ENCODE data around the gene TKT. TPM values are rescaled to one million over a fixed set of nuclear protein-coding genes. Genes with fewer than 3 reads are reported as not detected.

The TKT gene
- total and polyA plus RNA-seq, 2 of the 13 experiments (the other 11 are each of a cell fraction or from before 2014, with no cell fraction given) = 150 to 238 TPM

DNA sequence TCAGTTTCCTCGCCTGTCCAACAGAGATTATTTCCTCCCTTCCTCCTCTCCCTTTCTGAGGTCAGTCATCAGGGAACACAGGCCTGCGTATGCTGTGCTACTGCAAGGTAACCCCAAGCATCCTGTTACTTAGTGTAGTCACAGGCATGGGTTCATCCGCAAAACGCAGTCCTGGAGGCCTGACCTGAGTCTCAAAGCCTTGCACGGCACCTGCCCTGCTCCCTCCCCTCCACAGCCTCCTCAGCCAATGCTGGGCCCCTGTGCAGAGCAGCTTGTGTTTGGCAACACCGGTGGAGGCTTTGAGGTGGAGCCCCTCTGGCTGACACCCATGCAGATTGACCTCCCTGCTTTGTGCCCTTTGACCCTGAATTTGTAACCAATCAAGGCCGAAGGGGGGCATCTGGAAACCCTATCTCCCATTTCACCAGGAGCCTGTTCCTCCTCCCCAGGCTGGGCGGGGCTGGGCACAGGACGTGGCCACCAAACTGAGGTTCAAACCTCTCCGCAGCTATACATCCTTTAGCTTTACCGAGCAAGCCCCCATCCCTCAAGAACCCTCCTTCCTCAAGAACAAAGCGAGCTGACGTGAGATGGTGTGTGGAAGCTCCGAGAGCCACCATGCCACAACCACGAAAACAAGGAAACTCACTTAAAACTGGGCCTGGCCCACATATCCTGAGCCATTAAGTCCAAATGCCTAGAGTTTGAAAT, 21.5 kb downstream of the TKT start:
- Histone ChIP-seq H3K79me2 (ENCODE audit: insufficient read depth, low read length) (no peaks in the 10 kb centered on the region), H4K20me1 (ENCODE audit: insufficient read depth, low read length) (no peaks in the 10 kb centered on the region), H3K4me1 (ENCODE audit: insufficient read depth, low read length) (peaks cover 36% of the 10 kb centered on the region), H3K4me2 (ENCODE audit: low read depth, low read length) (no peak overlapping the region), H3K27me3 (ENCODE audit: control insufficient read depth in 1 of 2, insufficient read depth in 2 of 2, low read length in 2 of 2) (no peaks in the 10 kb centered on the region), H3K9me3 (ENCODE audit: low read length) (no peaks in the 10 kb centered on the region), H3K9ac (ENCODE audit: insufficient read depth, low read depth, low read length) (no peak overlapping the region), H3K27ac (ENCODE audit: extremely low read length, insufficient read depth, low read length) (no peak overlapping the region), H2AFZ (ENCODE audit: low read length) (no peak overlapping the region), H3K36me3 (replicated peaks in 1 of 2; ENCODE audit: control insufficient read depth in 1 of 2, insufficient read depth in 2 of 2, low read length in 2 of 2) (peaks cover 58 to 78% of the 10 kb centered on the region in 2 experiments), H3K4me3 (replicated peaks in 1 of 3; ENCODE audit: insufficient read depth in 1 of 3, low read depth in 2 of 3, low read length in 3 of 3) (no peak overlapping the region)
- DNase-seq (ENCODE audit: low spot score) = no peak
- in situ Hi-C loops (cut with HindIII; ENCODE audit: extremely low pct_ligation_motif_present, low pct_unique_long_range_greater_than_20kb) (no loop called here), intact Hi-C loops (cut with micrococcal nuclease; ENCODE audit: unreplicated experiment) (no loop called here)
- peak; percentile 14 for TF ChIP-seq RBM22 (optimal IDR thresholded peaks at IDR 0.05; ENCODE audit: low read length)
- no peak for TF ChIP-seq AFF4 (CRISPR knock-in tag; IDR thresholded peaks at IDR 0.05)
- no peak for TF ChIP-seq KLF13 (CRISPR knock-in tag; IDR thresholded peaks at IDR 0.05)
- TF ChIP-seq, protein P1, sequence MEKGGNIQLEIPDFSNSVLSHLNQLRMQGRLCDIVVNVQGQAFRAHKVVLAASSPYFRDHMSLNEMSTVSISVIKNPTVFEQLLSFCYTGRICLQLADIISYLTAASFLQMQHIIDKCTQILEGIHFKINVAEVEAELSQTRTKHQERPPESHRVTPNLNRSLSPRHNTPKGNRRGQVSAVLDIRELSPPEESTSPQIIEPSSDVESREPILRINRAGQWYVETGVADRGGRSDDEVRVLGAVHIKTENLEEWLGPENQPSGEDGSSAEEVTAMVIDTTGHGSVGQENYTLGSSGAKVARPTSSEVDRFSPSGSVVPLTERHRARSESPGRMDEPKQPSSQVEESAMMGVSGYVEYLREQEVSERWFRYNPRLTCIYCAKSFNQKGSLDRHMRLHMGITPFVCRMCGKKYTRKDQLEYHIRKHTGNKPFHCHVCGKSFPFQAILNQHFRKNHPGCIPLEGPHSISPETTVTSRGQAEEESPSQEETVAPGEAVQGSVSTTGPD (CRISPR knock-in tag; IDR thresholded peaks at IDR 0.05) = no peak
- peak; percentile 53 for TF ChIP-seq AGO2 (optimal IDR thresholded peaks at IDR 0.05; ENCODE audit: low read depth, low read length)
- no peak for FAIRE-seq
- 89% methylated on average over 14 of the region's 15 CpGs for WGBS (ENCODE audit: low lambda C conversion rate)
- ChIA-PET POLR2A (interaction anchor here (1.3 kb wide), 1 partner anchor 10 kb away, joined by 3 read pairs; no protein-coding TSS in a partner anchor), CTCF (ENCODE audit: low intra/inter-chr PET ratio, low total read pairs) (no interaction called here)
- ATAC-seq = no peak
- no TSS peak for BruUV-seq (replicated peaks)
